ENCODE measurements around the gene FOXO6. TPM values are rescaled to one million over a fixed set of nuclear protein-coding genes. Genes with fewer than 3 reads are reported as not detected.

Gene FOXO6
- total RNA-seq, 1 experiment from 2014 or later, result 5.4 TPM

DNA sequence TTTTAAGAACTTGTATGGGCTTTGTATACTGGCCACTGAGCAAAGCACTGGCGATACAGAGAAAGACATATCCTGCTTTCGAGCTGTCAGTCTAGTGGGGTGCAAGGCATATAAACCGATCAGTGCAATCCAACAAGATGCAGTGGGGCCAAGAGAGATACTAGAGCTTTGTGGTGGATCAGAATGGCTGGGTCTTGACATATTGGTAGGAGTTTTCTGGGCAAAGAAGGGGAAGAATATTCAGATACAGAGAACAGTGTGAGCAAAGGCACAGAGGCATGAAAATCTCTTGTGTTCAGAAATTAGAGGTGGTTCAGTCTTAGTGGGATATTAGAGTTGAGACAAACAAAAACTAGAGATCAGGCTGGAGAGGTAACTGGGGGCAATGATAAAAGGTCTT, 49.2 kb downstream of the FOXO6 start:
- DNase-seq (ENCODE audit: low spot score), result no peak
- POLR2A ChIA-PET, result no interaction called here
- no peaks in the 10 kb centered on the region for H3K36me3 Mint-ChIP-seq
- H3K27ac Mint-ChIP-seq, result no peak overlapping the region; the same call in 1 of the 2 replicates
- ATAC-seq, result no peak
- 0 out of 2 replicates have a peak, but pooled peaks cover 4% of the 10 kb centered on the region for H3K9me3 Mint-ChIP-seq
- CTCF ChIA-PET, result interaction anchor here (0.7 to 1.8 kb wide), 4 partner anchors 16 to 88 kb away, joined by 3 to 11 read pairs (median 4); no protein-coding TSS in a partner anchor
- H3K4me3 Mint-ChIP-seq, result no peak overlapping the region
- no peak for TF ChIP-seq ZNF263 (CRISPR knock-in tag; IDR thresholded peaks at IDR 0.05; ENCODE audit: low read depth)
- TF ChIP-seq ZNF671 (CRISPR knock-in tag; IDR thresholded peaks at IDR 0.05), result no peak
- TF ChIP-seq, protein P1, sequence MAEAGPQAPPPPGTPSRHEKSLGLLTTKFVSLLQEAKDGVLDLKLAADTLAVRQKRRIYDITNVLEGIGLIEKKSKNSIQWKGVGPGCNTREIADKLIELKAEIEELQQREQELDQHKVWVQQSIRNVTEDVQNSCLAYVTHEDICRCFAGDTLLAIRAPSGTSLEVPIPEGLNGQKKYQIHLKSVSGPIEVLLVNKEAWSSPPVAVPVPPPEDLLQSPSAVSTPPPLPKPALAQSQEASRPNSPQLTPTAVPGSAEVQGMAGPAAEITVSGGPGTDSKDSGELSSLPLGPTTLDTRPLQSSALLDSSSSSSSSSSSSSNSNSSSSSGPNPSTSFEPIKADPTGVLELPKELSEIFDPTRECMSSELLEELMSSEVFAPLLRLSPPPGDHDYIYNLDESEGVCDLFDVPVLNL (CRISPR knock-in tag; IDR thresholded peaks at IDR 0.05; ENCODE audit: borderline replicate concordance, low read depth), result no peak
- TF ChIP-seq NR2C2 (CRISPR knock-in tag; IDR thresholded peaks at IDR 0.05), result no peak
- TF ChIP-seq, protein P2, sequence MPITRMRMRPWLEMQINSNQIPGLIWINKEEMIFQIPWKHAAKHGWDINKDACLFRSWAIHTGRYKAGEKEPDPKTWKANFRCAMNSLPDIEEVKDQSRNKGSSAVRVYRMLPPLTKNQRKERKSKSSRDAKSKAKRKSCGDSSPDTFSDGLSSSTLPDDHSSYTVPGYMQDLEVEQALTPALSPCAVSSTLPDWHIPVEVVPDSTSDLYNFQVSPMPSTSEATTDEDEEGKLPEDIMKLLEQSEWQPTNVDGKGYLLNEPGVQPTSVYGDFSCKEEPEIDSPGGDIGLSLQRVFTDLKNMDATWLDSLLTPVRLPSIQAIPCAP (CRISPR knock-in tag; IDR thresholded peaks at IDR 0.05), result no peak
- TF ChIP-seq NR1H2 (CRISPR knock-in tag; IDR thresholded peaks at IDR 0.05), result no peak
- no peak for TF ChIP-seq JUN (CRISPR knock-in tag; IDR thresholded peaks at IDR 0.05)
- TF ChIP-seq ZNF121 (CRISPR knock-in tag; IDR thresholded peaks at IDR 0.05), result no peak
- TF ChIP-seq, protein P3, sequence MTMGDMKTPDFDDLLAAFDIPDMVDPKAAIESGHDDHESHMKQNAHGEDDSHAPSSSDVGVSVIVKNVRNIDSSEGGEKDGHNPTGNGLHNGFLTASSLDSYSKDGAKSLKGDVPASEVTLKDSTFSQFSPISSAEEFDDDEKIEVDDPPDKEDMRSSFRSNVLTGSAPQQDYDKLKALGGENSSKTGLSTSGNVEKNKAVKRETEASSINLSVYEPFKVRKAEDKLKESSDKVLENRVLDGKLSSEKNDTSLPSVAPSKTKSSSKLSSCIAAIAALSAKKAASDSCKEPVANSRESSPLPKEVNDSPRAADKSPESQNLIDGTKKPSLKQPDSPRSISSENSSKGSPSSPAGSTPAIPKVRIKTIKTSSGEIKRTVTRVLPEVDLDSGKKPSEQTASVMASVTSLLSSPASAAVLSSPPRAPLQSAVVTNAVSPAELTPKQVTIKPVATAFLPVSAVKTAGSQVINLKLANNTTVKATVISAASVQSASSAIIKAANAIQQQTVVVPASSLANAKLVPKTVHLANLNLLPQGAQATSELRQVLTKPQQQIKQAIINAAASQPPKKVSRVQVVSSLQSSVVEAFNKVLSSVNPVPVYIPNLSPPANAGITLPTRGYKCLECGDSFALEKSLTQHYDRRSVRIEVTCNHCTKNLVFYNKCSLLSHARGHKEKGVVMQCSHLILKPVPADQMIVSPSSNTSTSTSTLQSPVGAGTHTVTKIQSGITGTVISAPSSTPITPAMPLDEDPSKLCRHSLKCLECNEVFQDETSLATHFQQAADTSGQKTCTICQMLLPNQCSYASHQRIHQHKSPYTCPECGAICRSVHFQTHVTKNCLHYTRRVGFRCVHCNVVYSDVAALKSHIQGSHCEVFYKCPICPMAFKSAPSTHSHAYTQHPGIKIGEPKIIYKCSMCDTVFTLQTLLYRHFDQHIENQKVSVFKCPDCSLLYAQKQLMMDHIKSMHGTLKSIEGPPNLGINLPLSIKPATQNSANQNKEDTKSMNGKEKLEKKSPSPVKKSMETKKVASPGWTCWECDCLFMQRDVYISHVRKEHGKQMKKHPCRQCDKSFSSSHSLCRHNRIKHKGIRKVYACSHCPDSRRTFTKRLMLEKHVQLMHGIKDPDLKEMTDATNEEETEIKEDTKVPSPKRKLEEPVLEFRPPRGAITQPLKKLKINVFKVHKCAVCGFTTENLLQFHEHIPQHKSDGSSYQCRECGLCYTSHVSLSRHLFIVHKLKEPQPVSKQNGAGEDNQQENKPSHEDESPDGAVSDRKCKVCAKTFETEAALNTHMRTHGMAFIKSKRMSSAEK (CRISPR knock-in tag; IDR thresholded peaks at IDR 0.05; ENCODE audit: borderline replicate concordance), result no peak
- no peak for TF ChIP-seq MXD4 (CRISPR knock-in tag; IDR thresholded peaks at IDR 0.05; ENCODE audit: borderline replicate concordance)
- H3K4me1 Mint-ChIP-seq, result peaks cover 32% of the 10 kb centered on the region
- peaks cover 9% of the 10 kb centered on the region; the same call in 1 of the 2 replicates for H3K27me3 Mint-ChIP-seq (ENCODE audit: low read depth)

DNA sequence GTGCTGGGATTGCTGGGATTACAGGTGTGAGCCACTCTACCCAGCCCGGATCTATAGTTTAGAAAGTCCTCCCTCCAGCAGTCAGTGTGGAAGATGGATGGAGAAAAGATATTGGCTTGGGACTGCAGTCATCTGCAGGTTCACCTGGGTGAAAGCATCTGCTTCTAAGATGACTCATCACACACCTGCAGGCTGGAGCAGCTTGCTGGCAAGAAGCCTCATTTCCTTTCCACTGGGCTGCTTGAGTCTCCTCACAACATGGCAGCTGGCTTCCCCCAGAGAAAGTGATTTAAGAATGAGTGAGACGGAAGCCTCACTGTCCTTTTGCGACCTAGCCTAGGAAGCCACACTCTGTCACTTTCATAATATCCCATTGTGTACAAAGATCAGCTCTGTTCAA, 50.0 kb downstream of the FOXO6 start:
- no peak overlapping the region for H3K27ac Mint-ChIP-seq
- DNase-seq (ENCODE audit: low spot score) (no peak), ATAC-seq (no peak)
- ChIA-PET CTCF (interaction anchor here (1.0 kb wide), 1 partner anchor 80 kb away, joined by 3 read pairs; no protein-coding TSS in a partner anchor), POLR2A (no interaction called here)
- TF ChIP-seq NFATC4 (CRISPR knock-in tag; IDR thresholded peaks at IDR 0.05) (no peak), NFYB (CRISPR knock-in tag; conservative IDR thresholded peaks at IDR 0.05; ENCODE audit: low read depth) (no peak), ZNF416 (CRISPR knock-in tag; IDR thresholded peaks at IDR 0.05) (no peak), SP1 (CRISPR knock-in tag; conservative IDR thresholded peaks at IDR 0.05) (no peak), ETV6 (CRISPR knock-in tag; IDR thresholded peaks at IDR 0.05) (no peak), MXD4 (CRISPR knock-in tag; IDR thresholded peaks at IDR 0.05; ENCODE audit: borderline replicate concordance) (no peak), SOX15 (CRISPR knock-in tag; IDR thresholded peaks at IDR 0.05) (no peak), ZNF219 (CRISPR knock-in tag; IDR thresholded peaks at IDR 0.05; ENCODE audit: borderline replicate concordance) (no peak), OVOL2 (CRISPR knock-in tag; IDR thresholded peaks at IDR 0.05; ENCODE audit: borderline replicate concordance) (no peak), CREB1 (CRISPR knock-in tag; IDR thresholded peaks at IDR 0.05) (no peak), RELA (CRISPR knock-in tag; IDR thresholded peaks at IDR 0.05; ENCODE audit: borderline replicate concordance) (no peak), ZNF121 (CRISPR knock-in tag; IDR thresholded peaks at IDR 0.05) (no peak)
- TF ChIP-seq, protein P4, sequence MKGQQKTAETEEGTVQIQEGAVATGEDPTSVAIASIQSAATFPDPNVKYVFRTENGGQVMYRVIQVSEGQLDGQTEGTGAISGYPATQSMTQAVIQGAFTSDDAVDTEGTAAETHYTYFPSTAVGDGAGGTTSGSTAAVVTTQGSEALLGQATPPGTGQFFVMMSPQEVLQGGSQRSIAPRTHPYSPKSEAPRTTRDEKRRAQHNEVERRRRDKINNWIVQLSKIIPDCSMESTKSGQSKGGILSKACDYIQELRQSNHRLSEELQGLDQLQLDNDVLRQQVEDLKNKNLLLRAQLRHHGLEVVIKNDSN (CRISPR knock-in tag; IDR thresholded peaks at IDR 0.05), result no peak
- TF ChIP-seq, protein P5, sequence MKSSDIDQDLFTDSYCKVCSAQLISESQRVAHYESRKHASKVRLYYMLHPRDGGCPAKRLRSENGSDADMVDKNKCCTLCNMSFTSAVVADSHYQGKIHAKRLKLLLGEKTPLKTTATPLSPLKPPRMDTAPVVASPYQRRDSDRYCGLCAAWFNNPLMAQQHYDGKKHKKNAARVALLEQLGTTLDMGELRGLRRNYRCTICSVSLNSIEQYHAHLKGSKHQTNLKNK (CRISPR knock-in tag; IDR thresholded peaks at IDR 0.05), result no peak
- TF ChIP-seq, protein P6, sequence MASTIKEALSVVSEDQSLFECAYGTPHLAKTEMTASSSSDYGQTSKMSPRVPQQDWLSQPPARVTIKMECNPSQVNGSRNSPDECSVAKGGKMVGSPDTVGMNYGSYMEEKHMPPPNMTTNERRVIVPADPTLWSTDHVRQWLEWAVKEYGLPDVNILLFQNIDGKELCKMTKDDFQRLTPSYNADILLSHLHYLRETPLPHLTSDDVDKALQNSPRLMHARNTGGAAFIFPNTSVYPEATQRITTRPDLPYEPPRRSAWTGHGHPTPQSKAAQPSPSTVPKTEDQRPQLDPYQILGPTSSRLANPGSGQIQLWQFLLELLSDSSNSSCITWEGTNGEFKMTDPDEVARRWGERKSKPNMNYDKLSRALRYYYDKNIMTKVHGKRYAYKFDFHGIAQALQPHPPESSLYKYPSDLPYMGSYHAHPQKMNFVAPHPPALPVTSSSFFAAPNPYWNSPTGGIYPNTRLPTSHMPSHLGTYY (CRISPR knock-in tag; IDR thresholded peaks at IDR 0.05), result no peak
- TF ChIP-seq, protein P7, sequence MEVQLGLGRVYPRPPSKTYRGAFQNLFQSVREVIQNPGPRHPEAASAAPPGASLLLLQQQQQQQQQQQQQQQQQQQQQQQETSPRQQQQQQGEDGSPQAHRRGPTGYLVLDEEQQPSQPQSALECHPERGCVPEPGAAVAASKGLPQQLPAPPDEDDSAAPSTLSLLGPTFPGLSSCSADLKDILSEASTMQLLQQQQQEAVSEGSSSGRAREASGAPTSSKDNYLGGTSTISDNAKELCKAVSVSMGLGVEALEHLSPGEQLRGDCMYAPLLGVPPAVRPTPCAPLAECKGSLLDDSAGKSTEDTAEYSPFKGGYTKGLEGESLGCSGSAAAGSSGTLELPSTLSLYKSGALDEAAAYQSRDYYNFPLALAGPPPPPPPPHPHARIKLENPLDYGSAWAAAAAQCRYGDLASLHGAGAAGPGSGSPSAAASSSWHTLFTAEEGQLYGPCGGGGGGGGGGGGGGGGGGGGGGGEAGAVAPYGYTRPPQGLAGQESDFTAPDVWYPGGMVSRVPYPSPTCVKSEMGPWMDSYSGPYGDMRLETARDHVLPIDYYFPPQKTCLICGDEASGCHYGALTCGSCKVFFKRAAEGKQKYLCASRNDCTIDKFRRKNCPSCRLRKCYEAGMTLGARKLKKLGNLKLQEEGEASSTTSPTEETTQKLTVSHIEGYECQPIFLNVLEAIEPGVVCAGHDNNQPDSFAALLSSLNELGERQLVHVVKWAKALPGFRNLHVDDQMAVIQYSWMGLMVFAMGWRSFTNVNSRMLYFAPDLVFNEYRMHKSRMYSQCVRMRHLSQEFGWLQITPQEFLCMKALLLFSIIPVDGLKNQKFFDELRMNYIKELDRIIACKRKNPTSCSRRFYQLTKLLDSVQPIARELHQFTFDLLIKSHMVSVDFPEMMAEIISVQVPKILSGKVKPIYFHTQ (CRISPR knock-in tag; IDR thresholded peaks at IDR 0.05), result no peak
- no peaks in the 10 kb centered on the region for H3K36me3 Mint-ChIP-seq
- H3K4me3 Mint-ChIP-seq, result no peak overlapping the region
- H3K27me3 Mint-ChIP-seq (ENCODE audit: low read depth), result peaks cover 9% of the 10 kb centered on the region; the same call in 1 of the 2 replicates
- 0 out of 2 replicates have a peak, but pooled peaks cover 4% of the 10 kb centered on the region for H3K9me3 Mint-ChIP-seq
- H3K4me1 Mint-ChIP-seq, result peaks cover 31% of the 10 kb centered on the region
